Upper lobe of left lung (tissue), 4 donors: ENCODE measurements around the gene FRMPD4.

Experiments
- CTCF ChIP-seq, 6 experiments: fragments of 450-650 bp in 4 of 6; fragments of 200-600 bp in 2 of 6; sonication (generic) in 2 of 6; IDR thresholded peaks; one replicate each; pipeline ENCODE4 v1.5.1; 2016 to 2019; ENCODE audit warnings: antibody characterized with exemption in 6 of 6
- EP300 ChIP-seq, 4 donors: sonication (generic); formaldehyde crosslinking; IDR thresholded peaks; one replicate each; pipeline ENCODE4 v1.5.1; 2017; ENCODE audit warnings: antibody characterized with exemption in 4 of 4, control low read depth in 2 of 4
- POLR2A ChIP-seq, 4 donors: fragments of 450-650 bp; IDR thresholded peaks; one replicate each; pipeline ENCODE4 v1.5.1; 2016 to 2017; ENCODE audit warnings: antibody characterized with exemption in 4 of 4, mild to moderate bottlenecking in 2 of 4

GRCh38 chrX:12128017-12128416, 10.3 kb upstream of the FRMPD4 start:
- TF ChIP-seq CTCF (IDR thresholded peaks at IDR 0.05) (no peak), POLR2A (IDR thresholded peaks at IDR 0.05) (no peak), EP300 (IDR thresholded peaks at IDR 0.05) (no peak)
